Mucosa of descending colon (tissue), 3 donors: ENCODE measurements around the gene THBS3. TPM values are rescaled to one million over a fixed set of nuclear protein-coding genes. Genes with fewer than 3 reads are reported as not detected.

ENCODE experiments used
- ATAC-seq: fragments of 200-7000 bp; cut with Tn5 transposase; one replicate; pipeline ENCODE4 v1.9.1; 2020; ENCODE audit warnings: mild to moderate bottlenecking, moderate library complexity
- DNase-seq, 3 donors: peaks; one replicate each; pipeline ENCODE4 v3.0.0-alpha.2; 2020
- H3K36me3 ChIP-seq: fragments of 200-600 bp; one replicate; pipeline ENCODE4 v1.8.0; 2021; ENCODE audit warnings: low read depth, mild to moderate bottlenecking
- H3K4me1 ChIP-seq: fragments of 200-600 bp; one replicate; pipeline ENCODE4 v1.8.0; 2021; ENCODE audit warnings: low read depth, mild to moderate bottlenecking
- H3K4me3 ChIP-seq: fragments of 200-600 bp; one replicate; pipeline ENCODE4 v1.8.0; 2021; ENCODE audit warnings: mild to moderate bottlenecking
- H3K9me3 ChIP-seq: fragments of 200-600 bp; one replicate; pipeline ENCODE4 v1.8.0; 2021; ENCODE audit warnings: mild to moderate bottlenecking
- intact Hi-C, 2 donors: fragments of 100-400 bp; cut with DNase I in 1 of 2; cut with micrococcal nuclease in 1 of 2; formaldehyde crosslinking; loops; one replicate each; pipeline versions ENCODE4 v1.11.0 to v1.11.1; 2022; cut with DNase I, micrococcal nuclease
- total RNA-seq, 3 donors: library from RNA; stranded (reverse); fragmentation: NEBNext Ultra II Directional in 2 of 3; extraction: Animal tissue kit (Norgen Biotek cat#: 25700) in 2 of 3; gene quantifications; one replicate each; pipeline versions ENCODE4 v1.2.1 to v1.2.4, GENCODE V29; 2021 to 2023
- TF ChIP-seq, protein P1 (sequence below): fragments of 200-600 bp; IDR thresholded peaks from one replicate; pipeline ENCODE4 v1.8.0; 2022; ENCODE audit warnings: antibody characterized with exemption, mild to moderate bottlenecking
- donor health status: DM: no; HTN: no; CAD: no; lungs with moderate emphysema.
- donor health status: DM: no; HTN: no; CAD: no.
- donor health status: DM: no; HTN: yes; CAD: no.

THBS3 gene
- total RNA-seq, 3 donors from 2014 or later: 22.4 to 35.9 (median 33.9) TPM

GRCh38 chr1:155172732-155173477 lies 34.8 kb downstream of the THBS3 start, which contains the start of gene KRTCAP2:
TSS of gene KRTCAP2 (minus strand) at chr1:155173304. CDS start at chr1:155173224, 80 bp downstream.
- Histone ChIP-seq H3K4me1 (peaks cover 25% of the 10 kb centered on the region), H3K9me3 (no peaks in the 10 kb centered on the region), H3K36me3 (no peaks in the 10 kb centered on the region), H3K4me3 (peak within 1 kb of the TSS; percentile 61)
- peak; percentile 89 for ATAC-seq
- peak; percentile 92 to 98 (median 96) for DNase-seq
- TF ChIP-seq, protein P1, sequence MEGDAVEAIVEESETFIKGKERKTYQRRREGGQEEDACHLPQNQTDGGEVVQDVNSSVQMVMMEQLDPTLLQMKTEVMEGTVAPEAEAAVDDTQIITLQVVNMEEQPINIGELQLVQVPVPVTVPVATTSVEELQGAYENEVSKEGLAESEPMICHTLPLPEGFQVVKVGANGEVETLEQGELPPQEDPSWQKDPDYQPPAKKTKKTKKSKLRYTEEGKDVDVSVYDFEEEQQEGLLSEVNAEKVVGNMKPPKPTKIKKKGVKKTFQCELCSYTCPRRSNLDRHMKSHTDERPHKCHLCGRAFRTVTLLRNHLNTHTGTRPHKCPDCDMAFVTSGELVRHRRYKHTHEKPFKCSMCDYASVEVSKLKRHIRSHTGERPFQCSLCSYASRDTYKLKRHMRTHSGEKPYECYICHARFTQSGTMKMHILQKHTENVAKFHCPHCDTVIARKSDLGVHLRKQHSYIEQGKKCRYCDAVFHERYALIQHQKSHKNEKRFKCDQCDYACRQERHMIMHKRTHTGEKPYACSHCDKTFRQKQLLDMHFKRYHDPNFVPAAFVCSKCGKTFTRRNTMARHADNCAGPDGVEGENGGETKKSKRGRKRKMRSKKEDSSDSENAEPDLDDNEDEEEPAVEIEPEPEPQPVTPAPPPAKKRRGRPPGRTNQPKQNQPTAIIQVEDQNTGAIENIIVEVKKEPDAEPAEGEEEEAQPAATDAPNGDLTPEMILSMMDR: peak; percentile 92
- intact Hi-C loops: loop anchor here in 1 of 2 donors (10.0 kb wide), 1 partner anchor 52 kb away; no protein-coding TSS in a partner anchor

DNA sequence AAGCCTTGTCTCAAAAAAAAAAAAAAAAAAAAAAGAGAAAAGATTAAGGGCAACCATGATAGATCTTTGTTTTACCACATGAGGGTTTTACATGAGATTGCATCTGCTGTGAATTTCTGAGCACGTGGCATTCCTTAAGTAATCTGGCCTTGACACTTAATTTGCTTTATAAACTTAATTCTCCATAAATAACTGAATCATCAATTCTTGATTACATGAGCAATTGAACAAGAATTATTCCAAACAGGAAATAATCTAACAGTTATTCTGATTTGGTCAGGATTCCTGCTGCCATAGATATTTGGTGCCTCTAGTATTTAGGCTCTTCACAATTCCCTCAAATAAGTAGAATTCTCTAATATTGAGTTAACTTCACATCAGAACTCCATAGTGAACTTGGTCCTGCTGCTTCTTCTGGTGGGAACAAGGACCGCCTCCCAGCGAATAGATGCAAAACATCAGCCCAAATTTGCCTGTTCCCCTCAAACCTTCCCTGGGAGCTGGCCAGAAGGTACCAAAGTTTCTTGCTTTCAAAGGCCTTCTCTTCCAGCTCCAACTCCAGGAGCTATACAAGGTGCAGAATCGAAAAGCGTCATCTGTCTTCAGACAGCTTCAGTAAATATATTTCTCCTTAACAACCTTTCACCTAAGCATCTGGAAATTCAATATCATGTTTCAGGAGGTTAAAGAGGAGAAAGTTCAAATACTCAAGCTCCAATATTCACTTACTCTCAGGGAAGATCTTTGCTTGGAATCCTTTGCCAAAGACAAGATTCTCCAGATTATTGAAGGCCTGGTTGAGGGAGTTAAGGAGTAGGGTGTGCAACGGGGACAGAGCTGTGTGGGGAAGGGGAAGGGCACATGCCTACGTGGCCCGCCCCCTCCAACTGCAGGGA lies 35.6 kb downstream of the THBS3 start:
- DNase-seq: no peak
- ATAC-seq: peak; percentile 11
- Histone ChIP-seq H3K36me3 (no peaks in the 10 kb centered on the region), H3K4me3 (peak overlapping the region; percentile 61), H3K4me1 (peaks cover 33% of the 10 kb centered on the region), H3K9me3 (no peaks in the 10 kb centered on the region)
- TF ChIP-seq, protein P1: no peak
- intact Hi-C loops: loop anchor here in 1 of 2 donors (10.0 kb wide), 1 partner anchor 53 kb away; no protein-coding TSS in a partner anchor

- Histone ChIP-seq H3K4me3 (no peak overlapping the region), H3K9me3 (no peaks in the 10 kb centered on the region), H3K36me3 (no peaks in the 10 kb centered on the region), H3K4me1 (peaks cover 26% of the 10 kb centered on the region)
- TF ChIP-seq, protein P1: no peak
- no peak for ATAC-seq
- DNase-seq: no peak
- intact Hi-C loops: loop anchor here in 1 of 2 donors (10.0 kb wide), 1 partner anchor 54 kb away; no protein-coding TSS in a partner anchor
Observed at GRCh38 chr1:155170806-155171205, 36.9 kb downstream of the THBS3 start.

- intact Hi-C loops: loop anchor here in 1 of 2 donors (10.0 kb wide), 1 partner anchor 55 kb away; no protein-coding TSS in a partner anchor
Observed at GRCh38 chr1:155170101-155170785, 37.5 kb downstream of the THBS3 start.

More at GRCh38 chr1:155170101-155170785, 37.5 kb downstream of the THBS3 start:
- Histone ChIP-seq H3K4me1 (peaks cover 26% of the 10 kb centered on the region), H3K36me3 (no peaks in the 10 kb centered on the region), H3K9me3 (no peaks in the 10 kb centered on the region), H3K4me3 (no peak overlapping the region)
- ATAC-seq (no peak), DNase-seq (no peak)
- TF ChIP-seq, protein P1: no peak
